AG09309 (cell line): Measurements from ENCODE around the gene NEK4.

Experiments used
- DNase-seq: peaks from one replicate; pipeline ENCODE4 v3.0.0-alpha.2; 2010; ENCODE audit warnings: low read depth
- H3K4me3 ChIP-seq: 2 replicates; pipeline ENCODE4 v1.5.1; 2011; ENCODE audit warnings: mild to moderate bottlenecking, low read depth, low read length, moderate library complexity; ENCODE audit not compliant: control insufficient read depth
- TF ChIP-seq, protein P1 (sequence below): IDR thresholded peaks from 2 replicates; pipeline ENCODE4 v1.5.1; 2011; ENCODE audit warnings: mild to moderate bottlenecking, low read depth, low read length, inconsistent platforms; ENCODE audit not compliant: insufficient read depth, control insufficient read depth; ENCODE audit errors: missing control alignments

NEK4 gene

DNA sequence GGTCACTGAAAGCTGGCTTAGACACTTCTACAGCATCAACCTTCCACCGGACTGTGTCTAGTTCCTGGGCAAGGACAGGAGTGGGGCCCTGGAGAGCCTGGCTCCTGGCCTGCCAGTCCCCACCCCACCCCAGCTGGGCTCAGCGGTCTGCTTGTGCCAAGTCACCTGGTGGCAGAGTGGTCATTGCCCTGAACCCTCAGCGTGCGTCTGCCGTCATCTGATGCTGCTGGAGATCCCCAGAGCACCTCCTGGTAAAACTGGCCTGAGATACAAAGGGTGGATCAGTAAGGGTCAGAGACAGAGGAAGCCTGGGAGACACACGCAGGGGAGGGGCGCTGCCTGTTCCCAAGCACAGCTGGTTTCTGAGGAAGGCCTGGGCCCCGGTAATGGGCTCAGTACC lies 43.1 kb upstream of the NEK4 start:
- no peak overlapping the region for H3K4me3 ChIP-seq
- no peak for DNase-seq
- TF ChIP-seq, protein P1, sequence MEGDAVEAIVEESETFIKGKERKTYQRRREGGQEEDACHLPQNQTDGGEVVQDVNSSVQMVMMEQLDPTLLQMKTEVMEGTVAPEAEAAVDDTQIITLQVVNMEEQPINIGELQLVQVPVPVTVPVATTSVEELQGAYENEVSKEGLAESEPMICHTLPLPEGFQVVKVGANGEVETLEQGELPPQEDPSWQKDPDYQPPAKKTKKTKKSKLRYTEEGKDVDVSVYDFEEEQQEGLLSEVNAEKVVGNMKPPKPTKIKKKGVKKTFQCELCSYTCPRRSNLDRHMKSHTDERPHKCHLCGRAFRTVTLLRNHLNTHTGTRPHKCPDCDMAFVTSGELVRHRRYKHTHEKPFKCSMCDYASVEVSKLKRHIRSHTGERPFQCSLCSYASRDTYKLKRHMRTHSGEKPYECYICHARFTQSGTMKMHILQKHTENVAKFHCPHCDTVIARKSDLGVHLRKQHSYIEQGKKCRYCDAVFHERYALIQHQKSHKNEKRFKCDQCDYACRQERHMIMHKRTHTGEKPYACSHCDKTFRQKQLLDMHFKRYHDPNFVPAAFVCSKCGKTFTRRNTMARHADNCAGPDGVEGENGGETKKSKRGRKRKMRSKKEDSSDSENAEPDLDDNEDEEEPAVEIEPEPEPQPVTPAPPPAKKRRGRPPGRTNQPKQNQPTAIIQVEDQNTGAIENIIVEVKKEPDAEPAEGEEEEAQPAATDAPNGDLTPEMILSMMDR = no peak

DNA sequence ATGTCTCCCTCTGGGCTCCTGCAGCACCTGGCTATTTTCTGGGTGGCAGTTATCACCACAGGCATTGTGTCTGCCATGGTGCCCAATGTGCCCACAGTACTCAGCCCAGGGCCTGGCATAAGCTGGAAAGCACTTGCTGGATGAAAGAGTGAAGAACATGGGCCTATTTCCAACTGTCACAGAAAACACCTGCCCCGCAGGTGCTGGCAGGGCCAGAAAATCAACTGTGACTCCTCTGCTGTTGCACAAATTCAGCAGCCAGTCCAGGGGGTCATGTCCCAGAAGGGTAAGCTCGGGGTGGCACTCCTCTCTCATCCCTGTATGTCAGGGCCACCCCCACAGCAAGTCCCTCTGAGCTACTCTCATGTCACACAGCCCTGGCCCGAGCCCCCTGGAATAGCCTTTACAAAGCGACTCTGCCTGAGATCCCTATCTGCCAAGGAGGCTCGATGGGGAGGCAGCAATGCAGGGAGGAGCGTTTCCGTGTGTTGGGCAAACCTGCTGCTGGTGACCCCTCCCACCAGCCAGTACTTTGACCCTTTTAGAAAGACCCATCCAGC lies 40.8 kb upstream of the NEK4 start:
- TF ChIP-seq, protein P1 = no peak
- DNase-seq = no peak
- H3K4me3 ChIP-seq = no peak overlapping the region

DNA sequence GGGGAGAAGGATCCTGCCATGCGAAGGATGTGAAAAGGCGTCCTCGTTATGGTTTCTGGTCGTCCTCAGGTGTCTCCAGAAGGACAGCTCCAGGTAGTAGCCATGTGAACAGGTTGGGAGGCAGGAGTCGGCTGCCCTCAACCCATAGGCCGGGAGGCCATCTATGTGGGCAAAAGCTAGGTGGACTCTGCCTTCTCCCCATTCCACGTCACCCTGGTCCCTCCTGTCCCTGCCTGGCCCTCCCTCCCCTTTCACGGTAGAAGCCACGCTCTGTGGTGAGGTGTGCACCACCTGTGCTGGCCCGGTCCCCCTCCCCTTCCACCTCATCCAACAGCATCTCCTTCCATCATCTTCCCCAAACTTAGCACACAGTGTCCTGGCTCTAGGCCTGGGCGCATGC lies 40.2 kb upstream of the NEK4 start:
- TF ChIP-seq, protein P1 = no peak
- H3K4me3 ChIP-seq = no peak overlapping the region
- no peak for DNase-seq

DNA sequence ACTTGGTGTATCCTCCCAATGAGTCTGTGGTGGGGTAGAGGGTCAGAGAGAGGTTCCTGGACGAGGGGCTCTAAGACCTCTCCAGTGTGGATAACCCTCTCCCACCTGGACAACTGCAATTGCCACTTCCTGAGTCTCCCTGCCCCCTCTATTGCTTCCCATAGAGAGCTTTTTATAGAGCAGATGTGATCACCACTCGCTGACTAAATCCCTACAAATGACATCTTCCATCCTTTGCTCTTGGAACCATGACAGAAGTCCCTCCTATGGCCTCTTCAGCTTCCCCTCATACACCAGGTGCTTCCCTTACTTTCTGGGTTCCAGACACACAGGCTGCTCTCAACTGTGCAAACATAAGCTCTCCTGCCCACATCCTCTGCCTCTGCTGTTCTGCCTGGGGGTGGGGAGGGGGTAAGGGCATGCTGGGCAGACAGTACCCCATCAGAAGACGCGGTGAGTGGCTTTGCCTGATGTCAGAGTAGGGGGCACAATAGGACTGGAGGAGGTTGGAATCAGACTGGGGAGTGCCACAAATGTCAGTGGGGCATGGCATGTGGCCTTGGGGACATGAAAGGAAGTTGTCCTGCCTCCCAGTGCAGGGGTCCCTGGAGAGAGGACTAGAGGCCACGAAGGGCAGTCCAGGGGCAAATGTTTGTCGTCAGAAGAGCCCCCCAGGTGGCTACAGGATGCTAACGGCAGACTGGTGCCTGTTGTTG lies 39.1 kb upstream of the NEK4 start:
- H3K4me3 ChIP-seq = no peak overlapping the region
- TF ChIP-seq, protein P1 = no peak
- DNase-seq = no peak

DNA sequence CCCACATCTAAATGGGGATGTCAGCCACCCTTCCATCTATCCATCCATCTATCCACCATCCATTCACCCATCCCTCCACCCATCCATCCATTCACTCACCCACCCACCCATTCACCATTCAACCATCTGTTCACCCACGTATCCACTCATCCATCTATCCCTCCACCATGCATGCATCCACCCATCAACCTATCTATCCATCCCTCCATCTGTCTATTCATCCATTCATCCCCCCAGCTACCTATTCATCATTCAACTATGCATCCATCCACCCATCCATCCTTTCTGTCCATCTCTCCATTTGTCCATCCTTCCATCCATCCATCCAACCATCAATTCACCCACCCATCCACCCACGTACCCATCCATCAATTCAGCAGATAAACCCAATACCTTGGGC lies 38.4 kb upstream of the NEK4 start:
- H3K4me3 ChIP-seq = no peak overlapping the region
- TF ChIP-seq, protein P1 = no peak
- DNase-seq = no peak

DNA sequence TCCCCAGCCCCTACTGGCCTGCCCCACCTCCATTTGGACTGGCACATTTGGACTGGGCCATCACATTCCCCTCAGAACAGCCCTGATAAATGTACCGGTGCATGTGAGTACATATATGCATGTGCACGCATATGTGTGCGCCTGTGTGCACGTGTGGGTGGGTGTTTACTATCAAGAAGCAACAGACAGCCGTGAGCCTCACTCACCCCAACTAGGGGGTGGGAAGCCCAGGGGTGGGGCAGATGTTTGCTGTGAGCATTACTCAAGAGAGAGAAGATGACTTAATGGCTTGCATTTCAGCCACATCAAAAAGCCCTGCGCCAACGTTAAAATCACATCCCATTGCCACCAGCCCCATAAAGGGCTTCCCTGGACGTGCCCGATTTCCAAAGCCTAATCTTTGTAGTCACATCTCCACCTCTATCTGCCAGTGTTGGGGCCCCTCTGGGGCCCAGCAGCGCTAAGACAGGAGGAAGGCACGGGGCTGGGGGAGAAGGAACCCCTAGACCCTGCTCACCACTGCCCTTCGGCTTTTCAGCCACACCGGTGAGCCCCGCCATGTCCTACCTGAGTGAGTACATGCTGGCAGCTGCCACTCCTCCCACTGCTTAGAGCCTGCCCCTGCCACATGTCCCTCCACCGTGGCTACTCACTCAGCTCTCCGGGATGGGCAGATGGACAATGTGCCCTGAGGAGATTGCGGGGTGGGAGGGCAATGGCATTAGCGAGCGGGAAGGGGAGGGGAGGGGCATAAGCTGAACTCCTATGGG lies 34.7 kb upstream of the NEK4 start:
- no peak overlapping the region for H3K4me3 ChIP-seq
- DNase-seq = no peak
- TF ChIP-seq, protein P1 = no peak
